ENCODE data around the gene AKT2. TPM values are rescaled to one million over a fixed set of nuclear protein-coding genes. Genes with fewer than 3 reads are reported as not detected.
"Not testable (repeated sequence)": the region's sequence is repeated elsewhere in the genome, so short reads cannot be mapped to it uniquely, and the experiment has no call there.

The AKT2 gene
- 10 to 100 TPM; 24.2 to 34.3 (median 30.8) TPM for polyA plus RNA-seq (ENCODE audit: low read depth in 6 of 6)

DNA sequence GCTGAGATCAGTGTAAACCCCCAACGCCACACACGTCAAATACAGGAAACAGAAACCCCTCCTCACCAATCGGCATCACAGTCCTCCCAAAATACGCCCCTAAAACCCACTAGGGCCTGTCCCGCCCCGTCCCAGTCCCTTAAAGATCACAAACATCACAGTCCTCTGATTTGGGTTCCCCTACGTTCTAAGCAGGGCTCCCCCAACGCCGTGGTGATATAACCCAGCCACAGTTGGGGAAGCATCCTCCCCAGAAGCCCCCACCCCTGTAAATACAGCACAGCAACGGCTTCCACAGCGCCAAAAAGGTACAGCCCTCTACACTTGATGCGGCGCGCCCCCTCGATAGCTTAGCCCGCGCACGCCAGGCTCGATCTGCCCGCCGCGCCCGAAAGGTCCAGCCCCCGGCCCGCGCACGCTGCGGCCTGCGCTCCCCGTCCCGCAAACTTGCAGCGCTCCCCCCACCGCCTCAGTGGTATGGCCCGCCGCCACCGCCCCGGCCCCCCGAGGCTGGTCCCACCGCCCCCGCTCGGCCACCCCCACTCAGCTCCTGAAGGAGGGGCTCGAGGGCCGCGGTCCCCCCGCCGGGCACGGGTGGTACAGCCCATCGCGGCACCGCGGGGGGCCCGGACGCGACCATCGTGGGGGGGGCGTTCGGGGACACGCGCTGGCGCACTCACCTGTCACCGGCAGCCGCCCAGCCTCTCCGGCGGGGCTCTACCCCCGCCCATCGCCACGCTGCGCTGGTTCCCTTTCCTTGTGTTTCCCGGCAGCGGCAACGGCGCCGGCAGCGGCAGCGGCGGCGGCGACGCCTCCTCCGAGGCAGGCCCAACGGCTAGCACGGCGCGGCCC lies at the start of gene AKT2:
TSS of gene AKT2 (minus strand) at position 845 of the 852 bp plus-strand sequence. CDS start 20,078 bp downstream, outside the sequence.
- H3K36me3 Mint-ChIP-seq = no peaks in the 10 kb centered on the region
- peak within 1 kb of the TSS; percentile 78 to 99 (median 97) for H3K4me3 Mint-ChIP-seq
- H3K4me1 Mint-ChIP-seq = peaks cover 40 to 65% (median 64%) of the 10 kb centered on the region in 3 donors

DNA sequence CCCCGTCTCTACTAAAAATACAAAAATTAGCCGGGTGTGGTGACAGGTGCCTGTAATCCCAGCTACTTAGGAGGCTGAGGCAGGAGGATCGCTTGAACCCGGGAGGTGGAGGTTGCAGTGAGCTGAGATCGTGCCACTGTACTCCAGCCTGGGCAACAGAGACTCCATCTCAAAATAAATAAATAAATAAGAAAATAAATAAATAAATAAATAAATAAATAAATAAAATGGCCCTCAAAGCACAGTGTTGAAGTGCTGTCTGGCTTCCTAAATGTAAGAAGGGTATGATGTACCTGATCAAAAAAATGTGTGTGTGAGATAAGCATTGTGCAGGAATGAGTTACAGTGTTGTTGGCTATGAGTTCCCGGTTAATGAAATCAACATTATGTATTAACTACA lies 47.9 kb upstream of the AKT2 start:
- H3K4me3 Mint-ChIP-seq; ATAC-seq (ENCODE audit: low read depth in 2 of 2); H3K4me1 Mint-ChIP-seq; H3K36me3 Mint-ChIP-seq; DNase-seq; H3K9me3 Mint-ChIP-seq; H3K27me3 Mint-ChIP-seq; H3K27ac Mint-ChIP-seq: not testable (repeated sequence)

More for the DNA sequence above, at the start of gene AKT2:
- Mint-ChIP-seq H3K27ac (peak within 1 kb of the TSS; percentile 98 to 100 (median 100)), H3K27me3 (no peaks in the 10 kb centered on the region), H3K9me3 (no peaks in the 10 kb centered on the region)
- DNase-seq (peak; percentile 88), ATAC-seq (ENCODE audit: low read depth in 2 of 2) (peak; percentile 54 to 60)

DNA sequence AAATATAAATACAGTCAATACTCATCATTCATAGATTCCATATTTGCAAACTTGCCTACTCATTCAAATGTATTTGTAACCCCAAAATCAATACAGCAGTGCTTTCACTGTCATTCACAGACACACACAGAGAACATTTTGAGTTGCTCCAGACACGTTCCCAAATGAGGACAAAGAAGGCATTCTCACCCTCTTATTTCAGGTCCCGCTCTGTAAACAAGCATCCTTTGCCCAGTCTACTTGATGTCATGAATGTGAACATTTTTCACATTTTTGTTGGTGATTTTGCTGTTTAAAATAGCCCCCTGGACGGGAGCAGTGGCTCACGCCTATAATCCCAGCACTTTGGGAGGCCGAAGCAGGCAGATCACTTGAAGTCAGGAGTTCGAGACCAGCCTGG lies 47.5 kb upstream of the AKT2 start:
- Mint-ChIP-seq H3K36me3 (peaks cover 7 to 10% of the 10 kb centered on the region in 2 donors), H3K4me1 (peaks cover 0 to under 1% (median 0%) of the 10 kb centered on the region in 3 donors), H3K4me3 (no peak overlapping the region), H3K27ac (no peak overlapping the region), H3K27me3 (no peaks in the 10 kb centered on the region), H3K9me3 (no peaks in the 10 kb centered on the region)
- no peak for ATAC-seq (ENCODE audit: low read depth in 2 of 2)
- DNase-seq = no peak

DNA sequence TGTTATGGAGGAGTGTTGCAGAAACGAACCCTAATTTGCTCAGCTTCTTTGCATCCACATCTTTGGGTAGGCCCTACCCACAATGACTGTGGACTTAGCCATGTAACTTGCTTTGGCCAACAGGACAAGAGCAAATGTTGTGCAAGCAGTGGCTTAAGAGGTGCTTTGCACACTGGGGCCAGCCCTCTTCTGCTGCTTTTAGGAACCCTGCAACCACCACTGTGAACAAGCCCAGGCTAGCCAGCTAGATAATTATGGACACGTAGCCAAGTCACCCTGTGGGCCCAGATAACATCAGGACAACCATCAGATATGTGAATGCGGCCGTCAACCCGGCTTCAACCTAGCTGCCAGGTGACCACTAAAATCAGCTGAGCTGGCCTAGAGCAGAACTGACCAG lies 45.9 kb upstream of the AKT2 start:
- Mint-ChIP-seq H3K36me3 (peaks cover 7 to 17% of the 10 kb centered on the region in 2 donors), H3K4me3 (peak overlapping the region in 1 of 8 donors; percentile 40), H3K9me3 (no peaks in the 10 kb centered on the region), H3K27ac (peak overlapping the region in 1 of 6 donors; percentile 32), H3K4me1 (no peaks in the 10 kb centered on the region), H3K27me3 (no peaks in the 10 kb centered on the region)
- DNase-seq (no peak), ATAC-seq (ENCODE audit: low read depth in 2 of 2) (no peak)

DNA sequence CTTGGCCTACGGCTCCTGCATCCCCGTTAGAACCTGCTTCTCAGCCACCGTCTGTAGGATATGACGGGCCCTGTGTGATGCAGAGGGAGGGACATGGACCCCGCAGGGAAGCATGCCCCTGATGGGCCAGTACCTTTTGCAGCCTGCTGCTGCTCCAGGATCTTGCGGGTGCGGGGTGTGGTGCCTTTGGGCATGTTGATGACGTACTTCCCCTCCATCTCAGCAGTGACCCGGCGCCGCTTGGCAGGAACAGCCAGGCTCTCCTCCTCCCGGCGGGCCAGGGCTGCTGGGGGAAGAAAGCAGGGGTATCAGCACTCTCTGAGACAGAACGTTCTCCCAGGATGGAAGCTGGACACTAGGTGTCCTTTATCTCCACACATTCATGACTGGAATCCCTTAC lies 41.1 kb upstream of the AKT2 start:
- DNase-seq = no peak
- ATAC-seq (ENCODE audit: low read depth in 2 of 2) = no peak
- no peak overlapping the region for H3K27ac Mint-ChIP-seq
- no peaks in the 10 kb centered on the region for H3K27me3 Mint-ChIP-seq
- H3K36me3 Mint-ChIP-seq = peaks cover 12 to 23% of the 10 kb centered on the region in 2 donors
- H3K4me3 Mint-ChIP-seq = no peak overlapping the region
- H3K4me1 Mint-ChIP-seq = peaks cover 0 to under 1% (median 0%) of the 10 kb centered on the region in 3 donors
- no peaks in the 10 kb centered on the region for H3K9me3 Mint-ChIP-seq

DNA sequence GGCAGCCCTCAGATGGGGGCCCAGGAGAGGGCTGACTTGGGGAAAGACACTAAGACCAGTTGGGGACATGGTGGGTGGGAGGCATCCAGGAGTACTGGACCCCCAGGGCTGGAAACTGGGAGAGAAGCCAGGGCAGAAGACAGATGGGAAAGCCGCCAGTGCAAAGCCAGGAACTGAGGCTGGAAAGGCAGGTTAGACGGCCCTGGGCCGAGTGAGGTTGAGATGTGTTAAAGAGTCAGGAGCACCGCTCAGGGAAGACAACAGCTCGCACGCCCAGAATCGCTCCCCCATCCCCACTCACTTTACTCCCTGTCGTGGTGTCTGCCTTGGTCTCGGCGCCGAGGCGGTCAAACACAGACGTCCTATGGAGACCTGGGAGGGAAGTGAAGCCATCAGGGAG lies 38.6 kb upstream of the AKT2 start:
- peaks cover 0 to 9% (median 5%) of the 10 kb centered on the region in 3 donors for H3K4me1 Mint-ChIP-seq
- no peaks in the 10 kb centered on the region for H3K27me3 Mint-ChIP-seq
- no peaks in the 10 kb centered on the region for H3K9me3 Mint-ChIP-seq
- peaks cover 12 to 26% of the 10 kb centered on the region in 2 donors for H3K36me3 Mint-ChIP-seq
- ATAC-seq (ENCODE audit: low read depth in 2 of 2) = no peak
- H3K27ac Mint-ChIP-seq = peak overlapping the region in 1 of 6 donors; percentile 91
- no peak for DNase-seq
- no peak overlapping the region for H3K4me3 Mint-ChIP-seq

DNA sequence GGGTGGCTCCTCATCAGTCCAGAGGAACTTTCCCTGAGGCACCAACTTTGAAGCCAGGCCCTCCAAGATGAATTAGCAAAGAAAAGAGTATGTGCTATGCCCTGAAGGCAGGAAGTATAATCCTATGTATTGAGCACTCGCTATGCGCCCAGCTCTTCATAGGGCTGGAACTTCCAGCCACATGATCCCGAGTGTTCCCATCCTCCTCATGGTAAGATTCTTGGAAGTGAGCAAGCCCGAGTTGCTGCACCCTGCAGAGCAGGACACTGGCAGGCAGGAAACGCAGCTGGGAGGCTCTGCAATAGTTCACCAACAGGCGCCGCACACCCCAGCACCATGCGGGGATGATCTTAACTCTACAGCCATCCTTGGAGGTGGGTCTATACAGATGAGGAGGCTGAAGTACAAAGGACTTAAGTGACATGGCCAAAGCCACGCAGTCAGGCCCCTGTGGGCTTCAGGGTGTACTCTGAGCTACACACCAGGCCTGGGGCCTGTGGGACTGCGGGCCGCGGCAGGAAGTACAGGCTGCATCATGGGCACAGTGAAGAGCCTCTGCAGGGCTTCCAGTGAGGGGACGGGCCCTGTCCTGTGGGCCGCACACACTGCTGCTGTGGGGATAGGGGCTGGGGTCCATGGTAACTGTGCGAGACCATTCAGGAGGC lies 37.9 kb upstream of the AKT2 start:
- no peaks in the 10 kb centered on the region for H3K27me3 Mint-ChIP-seq
- no peak for ATAC-seq (ENCODE audit: low read depth in 2 of 2)
- peaks cover 0 to 9% (median 5%) of the 10 kb centered on the region in 3 donors for H3K4me1 Mint-ChIP-seq
- peak overlapping the region in 3 of 6 donors; percentile 8 to 91 (median 26) for H3K27ac Mint-ChIP-seq
- peaks cover 12 to 24% of the 10 kb centered on the region in 2 donors for H3K36me3 Mint-ChIP-seq
- no peak overlapping the region for H3K4me3 Mint-ChIP-seq
- DNase-seq = no peak
- H3K9me3 Mint-ChIP-seq = no peaks in the 10 kb centered on the region

DNA sequence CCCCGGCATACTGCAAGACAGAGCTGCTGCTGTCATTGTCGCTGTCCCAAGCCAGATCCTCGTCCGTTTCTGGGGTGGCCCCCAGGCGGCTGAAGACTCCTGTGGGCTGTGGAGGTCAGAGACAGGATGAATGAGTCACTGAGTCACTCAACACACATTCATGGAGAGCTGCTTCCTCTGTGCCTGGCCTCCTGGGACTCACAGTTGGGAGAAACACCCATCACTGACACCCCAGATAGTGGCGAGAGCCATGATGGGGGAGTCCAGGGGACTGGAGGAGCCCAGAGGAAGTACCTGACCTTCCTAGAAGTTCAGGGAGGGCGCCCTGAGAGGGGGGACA lies 37.1 kb upstream of the AKT2 start:
- H3K36me3 Mint-ChIP-seq = peaks cover 12 to 17% of the 10 kb centered on the region in 2 donors
- H3K27me3 Mint-ChIP-seq = no peaks in the 10 kb centered on the region
- H3K4me1 Mint-ChIP-seq = peaks cover 0 to 9% (median 5%) of the 10 kb centered on the region in 3 donors
- no peaks in the 10 kb centered on the region for H3K9me3 Mint-ChIP-seq
- DNase-seq (no peak), ATAC-seq (ENCODE audit: low read depth in 2 of 2) (no peak)
- peak overlapping the region in 1 of 6 donors; percentile 56 for H3K27ac Mint-ChIP-seq
- no peak overlapping the region for H3K4me3 Mint-ChIP-seq

DNA sequence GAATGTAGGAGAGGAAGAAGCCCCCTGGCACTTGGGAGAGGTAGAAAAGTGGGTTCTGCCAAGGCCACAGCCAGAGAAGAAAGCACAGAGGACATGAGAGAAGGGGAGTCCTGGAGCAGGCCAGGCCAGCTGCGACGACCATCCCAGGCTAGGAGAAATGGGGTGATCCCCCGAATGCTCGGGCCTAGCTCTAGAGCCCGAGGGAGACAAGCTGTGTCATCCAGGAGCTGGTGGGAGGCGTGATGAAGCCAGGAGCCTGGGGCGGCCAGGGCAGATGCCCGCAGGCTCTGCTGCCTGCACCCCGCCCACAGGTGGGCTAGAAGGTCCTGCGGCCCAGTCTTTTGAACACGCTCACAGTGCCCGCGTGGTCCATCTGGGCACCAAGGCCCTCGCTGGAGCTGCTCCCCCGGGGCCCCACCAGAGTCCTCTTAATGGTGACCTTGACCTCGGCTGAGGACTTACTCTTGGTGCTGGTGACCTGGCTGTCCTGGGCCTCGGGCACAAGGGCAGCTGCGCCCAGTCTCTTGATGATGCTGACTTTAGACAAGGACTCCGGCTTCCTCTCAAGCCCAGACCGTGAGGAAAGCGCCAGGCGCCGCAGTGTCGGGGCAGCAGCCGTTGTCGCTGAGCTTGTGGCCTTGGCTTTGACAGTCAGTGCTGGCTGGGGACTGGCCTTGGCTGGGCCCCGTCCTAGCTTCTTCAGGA lies 36.6 kb upstream of the AKT2 start:
- Mint-ChIP-seq H3K4me1 (peaks cover 0 to 9% (median 5%) of the 10 kb centered on the region in 3 donors), H3K27ac (no peak overlapping the region), H3K27me3 (no peaks in the 10 kb centered on the region), H3K9me3 (no peaks in the 10 kb centered on the region), H3K36me3 (peaks cover 12 to 17% of the 10 kb centered on the region in 2 donors), H3K4me3 (no peak overlapping the region)
- DNase-seq (no peak), ATAC-seq (ENCODE audit: low read depth in 2 of 2) (no peak)

DNA sequence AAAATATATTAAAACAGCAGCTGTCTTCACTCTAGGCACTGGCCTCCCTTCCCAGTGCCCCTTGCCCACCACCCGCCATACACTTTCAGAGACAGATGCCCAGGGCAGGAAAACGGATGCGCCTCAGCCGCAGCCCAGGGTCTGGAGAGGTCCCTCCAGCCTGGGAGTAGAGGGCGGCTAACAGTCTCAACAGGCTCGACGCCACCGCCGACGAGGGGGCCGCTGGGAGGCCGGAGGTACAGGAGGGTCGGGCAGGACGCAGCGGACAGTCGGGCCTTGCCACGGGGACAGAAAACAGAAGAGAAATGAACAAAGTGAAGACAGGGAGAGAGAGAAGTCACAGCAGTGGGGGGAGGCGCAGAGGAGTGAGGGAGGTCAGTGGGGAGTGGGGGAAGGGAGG lies 35.9 kb upstream of the AKT2 start:
- Mint-ChIP-seq H3K4me1 (peaks cover 0 to 9% (median 5%) of the 10 kb centered on the region in 3 donors), H3K9me3 (no peaks in the 10 kb centered on the region), H3K36me3 (peaks cover 12 to 15% of the 10 kb centered on the region in 2 donors), H3K4me3 (no peak overlapping the region), H3K27ac (no peak overlapping the region), H3K27me3 (no peaks in the 10 kb centered on the region)
- no peak for DNase-seq
- no peak for ATAC-seq (ENCODE audit: low read depth in 2 of 2)

DNA sequence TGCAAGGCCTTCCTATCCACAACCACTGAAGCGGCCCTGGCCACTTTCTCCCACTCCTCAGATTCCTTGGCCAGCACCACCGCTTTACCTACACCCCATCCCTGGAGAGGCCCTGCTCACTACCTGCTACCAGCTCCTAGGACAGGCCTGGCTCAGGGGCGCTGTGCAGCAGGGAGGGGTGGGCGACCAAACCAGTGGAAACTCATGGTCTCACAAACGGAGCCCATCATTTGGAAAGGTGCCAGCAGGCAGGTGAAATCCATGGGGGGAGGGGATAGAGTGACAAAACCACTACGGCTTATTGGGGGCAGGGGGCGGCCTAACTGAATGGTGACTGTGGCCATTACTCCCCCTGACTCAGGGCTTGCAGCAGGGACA lies 35.4 kb upstream of the AKT2 start:
- ATAC-seq (ENCODE audit: low read depth in 2 of 2) (no peak), DNase-seq (no peak)
- H3K27me3 Mint-ChIP-seq = no peaks in the 10 kb centered on the region
- no peaks in the 10 kb centered on the region for H3K9me3 Mint-ChIP-seq
- peaks cover 8 to 10% of the 10 kb centered on the region in 2 donors for H3K36me3 Mint-ChIP-seq
- H3K4me1 Mint-ChIP-seq = peaks cover 0 to 9% (median 5%) of the 10 kb centered on the region in 3 donors
- peak overlapping the region in 3 of 6 donors; percentile 8 to 82 (median 77) for H3K27ac Mint-ChIP-seq
- peak overlapping the region in 1 of 8 donors; percentile 0 for H3K4me3 Mint-ChIP-seq

DNA sequence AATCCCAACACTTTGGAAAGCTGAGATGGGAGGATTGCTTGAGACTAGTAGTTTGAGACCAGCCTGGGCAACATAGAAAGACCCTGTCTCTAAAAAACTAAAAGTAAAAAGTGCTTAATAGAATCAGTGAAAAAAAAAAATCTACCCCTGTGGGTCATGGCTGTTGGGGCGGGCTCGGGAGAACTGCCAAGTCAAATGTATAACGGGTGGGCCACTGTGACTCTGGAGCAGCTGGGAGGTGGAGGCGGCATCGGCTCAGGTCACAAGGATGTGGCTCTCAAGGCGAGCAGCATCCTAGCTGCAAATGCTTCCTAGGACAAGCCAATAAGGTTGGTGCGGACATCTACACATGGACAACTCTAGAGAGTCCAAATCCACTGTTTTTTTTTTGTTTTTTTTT lies 32.2 kb upstream of the AKT2 start:
- DNase-seq (no peak), ATAC-seq (ENCODE audit: low read depth in 2 of 2) (no peak)
- H3K4me1 Mint-ChIP-seq = peaks cover 0 to 9% (median 5%) of the 10 kb centered on the region in 3 donors
- H3K4me3 Mint-ChIP-seq = no peak overlapping the region
- no peaks in the 10 kb centered on the region for H3K27me3 Mint-ChIP-seq
- no peak overlapping the region for H3K27ac Mint-ChIP-seq
- H3K9me3 Mint-ChIP-seq = no peaks in the 10 kb centered on the region
- H3K36me3 Mint-ChIP-seq = peaks cover 2 to 9% of the 10 kb centered on the region in 2 donors

DNA sequence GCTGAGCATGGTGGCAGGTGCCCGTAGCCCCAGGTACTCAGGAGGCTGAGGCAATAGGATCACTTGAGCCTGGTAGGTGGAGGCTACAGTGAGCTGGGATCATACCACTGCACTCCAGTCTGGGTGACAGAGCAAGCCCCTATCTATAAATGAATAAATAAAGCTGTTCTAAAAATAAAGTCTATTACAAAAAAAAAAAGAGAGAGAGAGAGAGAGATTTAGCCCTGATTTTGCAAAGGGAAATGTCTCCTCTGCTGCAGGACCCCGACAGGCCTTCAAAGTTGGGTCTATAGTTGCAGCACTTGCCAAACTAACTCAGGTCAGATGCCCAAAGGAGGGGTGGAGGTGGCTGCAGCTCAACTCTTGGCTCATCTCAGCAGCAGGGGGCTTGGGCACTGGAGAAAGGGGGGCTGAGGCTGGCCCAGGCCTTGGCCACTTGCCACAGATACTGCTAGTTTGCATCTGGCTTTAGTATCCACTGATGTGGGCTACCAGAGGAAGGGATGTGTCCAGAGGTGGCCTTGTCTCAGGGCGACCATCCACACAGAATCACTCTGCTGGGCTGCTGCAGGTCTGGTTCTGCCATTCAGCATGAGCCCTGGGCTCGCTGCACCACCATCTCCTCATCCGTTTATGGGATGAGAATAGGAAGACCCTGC lies 30.8 kb upstream of the AKT2 start:
- Mint-ChIP-seq H3K27ac (no peak overlapping the region), H3K27me3 (no peaks in the 10 kb centered on the region)

More for the DNA sequence above, 30.8 kb upstream of the AKT2 start:
- Mint-ChIP-seq H3K36me3 (peaks cover 0 to 9% of the 10 kb centered on the region in 2 donors), H3K4me3 (no peak overlapping the region), H3K9me3 (no peaks in the 10 kb centered on the region), H3K4me1 (peaks cover 0 to 6% (median 5%) of the 10 kb centered on the region in 3 donors)
- ATAC-seq (ENCODE audit: low read depth in 2 of 2) (no peak), DNase-seq (no peak)

Data from naive B cell (primary cell).